AML-193 (cell line): ENCODE data around the gene KDM5A.
"Not testable (repeated sequence)": the region's sequence is repeated elsewhere in the genome, so short reads cannot be mapped to it uniquely, and the experiment has no call there.

Source experiments
- DNase-seq, 2 experiments: peaks; one replicate each; lab custom pipeline; 2025; lab: John Stamatoyannopoulos, UW

Gene KDM5A

DNA sequence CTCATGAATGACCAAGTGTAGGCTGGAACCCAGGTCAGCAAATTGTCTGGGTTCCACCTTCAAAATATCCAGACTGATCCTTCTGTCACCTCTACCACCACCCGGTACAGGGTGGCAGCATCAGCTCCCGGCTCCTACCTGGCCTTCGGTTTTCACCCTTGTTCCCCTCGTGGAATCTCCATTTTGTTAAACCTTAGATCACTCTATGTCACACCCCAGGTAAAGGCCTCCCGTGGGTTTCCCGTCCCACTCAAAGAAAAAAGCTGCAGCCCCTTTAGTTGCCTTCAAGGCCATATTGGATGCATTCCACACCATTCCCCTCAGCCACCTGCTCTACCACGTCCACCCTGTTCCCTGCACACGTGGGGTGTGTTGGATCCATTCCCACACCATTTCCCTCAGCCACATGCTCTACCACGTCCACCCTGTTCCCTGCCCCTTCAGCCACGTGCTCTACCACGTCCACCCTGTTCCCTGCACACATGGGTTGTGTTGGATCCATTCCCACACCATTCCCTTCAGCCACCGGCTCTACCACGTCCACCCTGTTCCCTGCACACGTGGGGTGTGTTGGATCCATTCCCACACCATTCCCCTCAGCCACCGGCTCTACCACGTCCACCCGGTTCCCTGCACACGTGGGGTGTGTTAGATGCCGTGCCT lies 150.3 kb downstream of the KDM5A start:
- DNase-seq = no peak

GRCh38 chr12:238116-238515 lies 151.0 kb downstream of the KDM5A start:
- no peak for DNase-seq

GRCh38 chr12:237026-237815 lies 151.9 kb downstream of the KDM5A start:
- no peak for DNase-seq

GRCh38 chr12:236445-236844 lies 152.7 kb downstream of the KDM5A start:
- no peak for DNase-seq

GRCh38 chr12:235967-236366 lies 153.2 kb downstream of the KDM5A start:
- not testable (repeated sequence) for DNase-seq

GRCh38 chr12:234891-235415 lies 154.2 kb downstream of the KDM5A start:
- DNase-seq = no peak

GRCh38 chr12:234019-234418 lies 155.1 kb downstream of the KDM5A start:
- no peak for DNase-seq

DNA sequence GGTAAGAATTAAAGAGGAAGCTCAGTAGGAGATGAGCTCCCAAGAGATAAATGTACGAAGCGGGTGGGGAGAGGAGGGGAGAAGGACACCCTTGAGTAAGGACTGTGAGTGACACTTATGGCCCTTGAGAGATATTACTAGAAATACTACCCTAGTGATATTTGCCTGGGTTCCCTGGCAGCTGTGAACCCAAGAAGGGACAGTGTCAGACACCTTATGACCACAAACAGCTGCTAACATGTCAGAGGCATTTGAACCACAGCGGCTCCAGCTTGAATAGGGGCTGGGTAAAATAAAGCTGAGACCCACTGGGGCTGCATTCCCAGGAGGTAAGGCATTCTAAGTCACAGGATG lies 155.5 kb downstream of the KDM5A start:
- DNase-seq = no peak

DNA sequence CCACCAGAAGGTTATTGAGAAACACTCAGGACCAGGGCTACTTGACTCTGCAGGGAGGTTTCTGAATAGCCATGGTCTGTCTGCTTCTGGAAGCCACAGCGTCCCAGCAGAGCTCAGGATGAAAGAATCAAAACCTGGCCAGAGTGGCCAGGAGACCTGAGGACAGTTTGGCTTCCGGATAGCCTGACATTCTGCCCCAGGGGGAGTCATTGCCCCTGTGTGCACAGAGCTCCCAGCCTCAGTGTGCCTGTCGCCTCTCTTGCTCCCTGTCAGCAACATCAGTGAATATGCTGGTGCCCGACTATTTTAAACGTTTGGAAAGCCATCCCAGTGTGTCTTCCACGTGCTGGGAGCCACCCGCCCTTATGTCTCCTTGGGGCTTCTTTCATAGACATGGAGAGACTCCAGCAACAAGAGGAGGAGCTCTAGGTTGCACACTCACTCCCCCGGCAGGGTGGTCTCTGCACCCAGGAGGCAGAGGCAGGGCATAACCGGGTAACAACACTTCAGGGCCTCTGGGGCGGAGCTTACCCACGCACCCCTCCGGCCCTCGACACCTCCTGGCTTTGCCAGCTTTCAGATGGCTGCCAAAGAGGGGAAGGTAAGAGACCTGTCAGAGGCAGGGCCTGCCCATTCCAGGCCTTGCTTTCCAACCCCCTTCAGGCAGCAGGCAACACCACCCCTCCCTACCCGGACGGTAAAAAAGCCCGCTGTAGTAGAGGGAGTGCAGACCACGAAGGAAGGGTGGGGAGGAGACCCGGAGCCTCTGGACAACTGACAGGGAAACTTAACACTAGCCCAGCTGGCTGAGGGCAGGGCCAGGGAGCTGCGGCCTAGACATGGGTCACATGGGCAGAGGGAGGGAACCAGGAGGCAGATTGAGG lies 156.1 kb downstream of the KDM5A start:
- DNase-seq = no peak

- no peak for DNase-seq
These were observed 158.0 kb downstream of the KDM5A start for GRCh38 chr12:230925-231671.
